Tibial nerve (tissue), 4 donors: Measurements from ENCODE around the gene INSIG1. TPM values are rescaled to one million over a fixed set of nuclear protein-coding genes. Genes with fewer than 3 reads are reported as not detected.
A peak's percentile ranks its signal among the peaks of the same experiment; 100 is the strongest.

Experiments
- DNase-seq, 2 donors: peaks; one replicate each; pipeline ENCODE4 v3.0.0-alpha.2; 2019; ENCODE audit warnings: low spot score in 2 of 2
- H3K27ac ChIP-seq, 4 donors: fragments of 200-600 bp; sonication (generic) in 3 of 4; one replicate each; pipeline ENCODE4 v1.5.1; 2017 to 2019; ENCODE audit warnings: mild to moderate bottlenecking in 1 of 4
- H3K27me3 ChIP-seq, 2 donors: fragments of 200-600 bp; sonication (generic) in 1 of 2; one replicate each; pipeline versions ENCODE4 v1.5.1 to v1.6.0; 2017 to 2019
- H3K36me3 ChIP-seq, 3 donors: fragments of 200-600 bp; sonication (generic); one replicate each; pipeline ENCODE4 v1.5.1; 2018 to 2019
- H3K4me1 ChIP-seq, 4 donors: fragments of 200-600 bp; sonication (generic) in 3 of 4; one replicate each; pipeline ENCODE4 v1.5.1; 2017 to 2019
- H3K4me3 ChIP-seq, 4 donors: fragments of 200-600 bp; sonication (generic) in 3 of 4; one replicate each; pipeline ENCODE4 v1.5.1; 2017 to 2019; ENCODE audit warnings: mild to moderate bottlenecking in 1 of 4, moderate library complexity in 1 of 4
- H3K9me3 ChIP-seq, 4 donors: fragments of 200-600 bp; sonication (generic) in 3 of 4; one replicate each; pipeline ENCODE4 v1.5.1; 2017 to 2019
- EP300 ChIP-seq, 2 donors: sonication (generic); formaldehyde crosslinking; IDR thresholded peaks; one replicate each; pipeline ENCODE4 v1.6.1; 2017; ENCODE audit warnings: antibody characterized with exemption in 2 of 2, mild to moderate bottlenecking in 1 of 2
- POLR2A ChIP-seq, 2 donors: fragments of 450-650 bp; IDR thresholded peaks; one replicate each; pipeline ENCODE4 v1.6.1; 2017; ENCODE audit warnings: antibody characterized with exemption in 2 of 2, mild to moderate bottlenecking in 2 of 2, moderate library complexity in 2 of 2
- WGBS, 2 donors: methylation state at CpG; one replicate each; pipeline ENCODE4 v1.1.5; 2018; 5-methylcytosine and 5-hydroxymethylcytosine counted together
- total RNA-seq, 4 donors: library from RNA; depleted of rRNA; stranded (reverse); fragments of >200 nt; gene quantifications; one replicate each; pipeline ENCODE4 v1.1.0, GENCODE V29; 2016
- TF ChIP-seq, protein P1 (sequence below), 5 experiments: fragments of 200-600 bp in 3 of 5; fragments of 450-650 bp in 2 of 5; sonication (generic) in 3 of 5; IDR thresholded peaks; one replicate each; pipeline ENCODE4 v1.5.1; 2016 to 2019; ENCODE audit warnings: antibody characterized with exemption in 5 of 5, mild to moderate bottlenecking in 3 of 5, moderate library complexity in 2 of 5

Gene INSIG1
- total RNA-seq, 4 donors from 2014 or later = 66.9 to 91.7 (median 80.5) TPM

DNA sequence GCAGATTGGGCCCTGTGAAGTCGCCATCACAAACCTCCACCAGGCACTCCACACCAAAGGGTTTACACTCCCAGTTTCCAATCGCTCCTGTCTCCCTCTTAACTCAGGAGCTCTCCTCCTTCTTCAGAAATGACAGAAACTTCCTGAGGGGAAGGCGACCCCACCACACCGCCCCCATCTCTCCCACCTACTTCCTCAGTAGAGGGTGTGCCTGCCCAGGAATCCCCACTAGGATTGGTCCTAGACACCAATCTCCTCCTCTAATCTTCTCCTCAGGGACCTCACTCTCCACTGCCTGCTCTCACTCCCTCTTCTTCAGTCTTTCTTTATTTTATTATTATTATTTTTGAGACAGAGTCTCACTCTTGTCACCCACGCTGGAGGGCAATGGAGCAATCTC, 5.9 kb upstream of the INSIG1 start:
- TF ChIP-seq, protein P1, sequence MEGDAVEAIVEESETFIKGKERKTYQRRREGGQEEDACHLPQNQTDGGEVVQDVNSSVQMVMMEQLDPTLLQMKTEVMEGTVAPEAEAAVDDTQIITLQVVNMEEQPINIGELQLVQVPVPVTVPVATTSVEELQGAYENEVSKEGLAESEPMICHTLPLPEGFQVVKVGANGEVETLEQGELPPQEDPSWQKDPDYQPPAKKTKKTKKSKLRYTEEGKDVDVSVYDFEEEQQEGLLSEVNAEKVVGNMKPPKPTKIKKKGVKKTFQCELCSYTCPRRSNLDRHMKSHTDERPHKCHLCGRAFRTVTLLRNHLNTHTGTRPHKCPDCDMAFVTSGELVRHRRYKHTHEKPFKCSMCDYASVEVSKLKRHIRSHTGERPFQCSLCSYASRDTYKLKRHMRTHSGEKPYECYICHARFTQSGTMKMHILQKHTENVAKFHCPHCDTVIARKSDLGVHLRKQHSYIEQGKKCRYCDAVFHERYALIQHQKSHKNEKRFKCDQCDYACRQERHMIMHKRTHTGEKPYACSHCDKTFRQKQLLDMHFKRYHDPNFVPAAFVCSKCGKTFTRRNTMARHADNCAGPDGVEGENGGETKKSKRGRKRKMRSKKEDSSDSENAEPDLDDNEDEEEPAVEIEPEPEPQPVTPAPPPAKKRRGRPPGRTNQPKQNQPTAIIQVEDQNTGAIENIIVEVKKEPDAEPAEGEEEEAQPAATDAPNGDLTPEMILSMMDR (IDR thresholded peaks at IDR 0.05) = no peak
- TF ChIP-seq EP300 (IDR thresholded peaks at IDR 0.05) = no peak
- DNase-seq = no peak
- WGBS, 2 donors = 77 to 90% methylated on average over 5 of the region's 5 CpGs

DNA sequence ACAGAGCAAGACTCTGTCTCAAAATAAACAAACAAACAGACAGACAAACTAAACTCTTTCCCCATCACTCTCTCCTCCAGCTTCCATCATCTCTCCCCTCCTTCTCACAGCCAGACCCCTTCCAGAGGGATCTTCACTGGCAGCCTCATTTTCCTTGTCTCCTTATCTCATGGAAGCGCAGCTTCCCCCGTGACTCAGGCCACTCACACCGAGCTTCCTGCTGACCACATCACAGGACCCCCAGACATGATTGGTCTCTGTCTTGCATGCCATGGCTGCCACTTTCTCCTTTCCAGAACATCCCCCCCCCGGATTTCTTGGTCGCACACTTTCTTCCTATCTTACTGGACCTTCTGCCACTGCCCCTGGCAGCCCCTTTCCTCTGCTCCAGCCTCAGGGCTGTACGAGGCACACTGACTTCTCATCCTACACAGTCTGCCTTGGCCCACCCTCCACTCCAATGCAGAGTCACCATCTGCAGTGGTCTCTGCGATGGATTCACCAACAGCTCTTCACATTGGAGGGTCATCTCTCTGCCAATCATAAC, 4.9 kb upstream of the INSIG1 start:
- no peak overlapping the region for H3K4me3 ChIP-seq
- no peak for DNase-seq
- H3K9me3 ChIP-seq = no peaks in the 10 kb centered on the region
- WGBS, 2 donors = 85 to 88% methylated on average over 7 of the region's 7 CpGs
- no peaks in the 10 kb centered on the region for H3K36me3 ChIP-seq
- peaks cover 0 to 10% (median 5%) of the 10 kb centered on the region in 4 donors for H3K4me1 ChIP-seq
- no peaks in the 10 kb centered on the region for H3K27me3 ChIP-seq
- TF ChIP-seq POLR2A (IDR thresholded peaks at IDR 0.05) = no peak
- TF ChIP-seq, protein P1 (IDR thresholded peaks at IDR 0.05) = no peak
- no peak overlapping the region for H3K27ac ChIP-seq

More for the DNA sequence above, 5.9 kb upstream of the INSIG1 start:
- H3K4me3 ChIP-seq = no peak overlapping the region
- no peaks in the 10 kb centered on the region for H3K9me3 ChIP-seq
- no peaks in the 10 kb centered on the region for H3K27me3 ChIP-seq
- peaks cover 0 to 6% (median 5%) of the 10 kb centered on the region in 4 donors for H3K4me1 ChIP-seq
- no peaks in the 10 kb centered on the region for H3K36me3 ChIP-seq
- H3K27ac ChIP-seq = no peak overlapping the region

DNA sequence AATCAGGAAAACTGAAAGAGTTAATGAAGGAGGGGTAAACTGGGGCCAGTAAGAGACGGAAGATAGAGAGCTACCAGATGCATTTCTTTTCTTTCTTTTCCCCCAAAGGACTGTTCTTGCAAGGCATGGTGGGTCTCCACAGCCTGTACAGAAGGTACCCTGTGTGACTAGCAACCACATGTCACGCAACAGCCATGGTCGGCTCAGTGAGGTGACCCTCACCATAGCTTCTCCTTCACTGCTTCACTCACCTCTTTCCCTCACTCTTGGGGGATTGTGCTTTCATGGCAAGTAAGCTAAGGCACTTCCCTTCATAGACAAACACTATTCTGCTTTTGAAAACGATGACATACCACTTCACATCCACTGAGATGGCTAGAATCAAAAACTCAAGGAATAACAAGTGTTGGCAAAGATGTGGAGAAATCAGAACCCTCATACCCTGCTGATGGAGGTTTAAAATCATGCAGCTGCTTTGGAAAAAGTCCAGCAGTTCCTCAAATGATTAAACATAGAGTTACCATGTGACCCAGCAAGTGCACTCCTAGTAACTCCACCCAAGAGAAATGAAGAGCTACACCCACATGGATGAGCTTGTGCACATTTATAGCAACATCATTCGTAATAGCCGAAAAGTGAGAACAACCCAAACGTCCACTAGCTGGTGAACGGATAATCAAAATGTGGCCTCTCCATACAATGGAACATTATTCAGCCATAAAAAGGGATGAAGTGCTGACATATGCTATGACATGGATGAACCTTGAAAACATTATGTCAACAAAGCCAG, 3.8 kb upstream of the INSIG1 start:
- no peaks in the 10 kb centered on the region for H3K9me3 ChIP-seq
- TF ChIP-seq, protein P1 (IDR thresholded peaks at IDR 0.05) = no peak
- TF ChIP-seq EP300 (IDR thresholded peaks at IDR 0.05) = peak; percentile 44 to 47
- H3K4me3 ChIP-seq = no peak overlapping the region
- peak overlapping the region in 1 of 4 donors; percentile 50 for H3K27ac ChIP-seq
- WGBS, 2 donors = 80 to 82% methylated on average over 8 of the region's 8 CpGs
- peaks cover 0 to 15% (median 9%) of the 10 kb centered on the region in 4 donors for H3K4me1 ChIP-seq
- no peaks in the 10 kb centered on the region for H3K27me3 ChIP-seq
- no peaks in the 10 kb centered on the region for H3K36me3 ChIP-seq
- no peak for DNase-seq

DNA sequence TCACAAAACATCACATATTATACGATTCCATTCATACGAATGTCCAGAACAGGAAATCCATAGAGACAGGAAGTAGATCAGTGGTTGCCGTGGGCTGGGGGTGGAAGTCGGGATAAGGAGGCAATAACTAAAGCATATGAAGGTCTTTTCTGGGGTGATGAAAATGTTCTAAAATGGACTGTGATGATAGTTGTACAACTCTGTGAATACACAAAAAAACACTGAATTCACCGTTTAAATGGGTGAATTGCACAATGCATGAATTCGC, 3.2 kb upstream of the INSIG1 start:
- H3K4me1 ChIP-seq = peaks cover 0 to 19% (median 12%) of the 10 kb centered on the region in 4 donors
- no peaks in the 10 kb centered on the region for H3K36me3 ChIP-seq
- DNase-seq = no peak
- no peaks in the 10 kb centered on the region for H3K9me3 ChIP-seq
- TF ChIP-seq, protein P1 (IDR thresholded peaks at IDR 0.05) = no peak
- TF ChIP-seq EP300 (IDR thresholded peaks at IDR 0.05) (no peak), POLR2A (IDR thresholded peaks at IDR 0.05) (no peak)
- no peak overlapping the region for H3K4me3 ChIP-seq
- no peaks in the 10 kb centered on the region for H3K27me3 ChIP-seq
- 67 to 81% methylated on average over 6 of the region's 6 CpGs for WGBS, 2 donors
- H3K27ac ChIP-seq = peak overlapping the region in 1 of 4 donors; percentile 8

DNA sequence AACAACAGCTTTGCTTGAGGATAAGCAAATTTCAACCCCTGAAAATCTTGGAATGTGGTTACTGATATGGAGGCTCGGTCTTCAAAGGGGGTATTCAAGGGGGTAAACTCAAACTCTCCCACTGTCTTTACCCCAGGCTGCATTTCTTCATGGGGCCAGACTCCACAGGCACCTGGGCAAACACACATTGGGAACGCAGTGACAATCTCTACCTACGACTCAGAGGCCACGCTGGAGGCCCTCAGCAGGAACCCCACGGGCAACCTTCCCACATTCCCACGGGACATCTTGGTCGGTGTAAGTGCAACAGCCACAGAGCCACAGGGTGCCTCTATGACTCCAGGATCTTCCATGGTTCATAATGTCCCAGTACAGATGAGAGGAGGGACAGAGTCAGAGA, 2.2 kb upstream of the INSIG1 start:
- Histone ChIP-seq H3K36me3 (no peaks in the 10 kb centered on the region), H3K27ac (peak overlapping the region in 1 of 4 donors; percentile 32), H3K4me1 (peaks cover 0 to 29% (median 20%) of the 10 kb centered on the region in 4 donors), H3K27me3 (no peaks in the 10 kb centered on the region), H3K9me3 (no peaks in the 10 kb centered on the region), H3K4me3 (no peak overlapping the region)
- DNase-seq = no peak
- TF ChIP-seq POLR2A (IDR thresholded peaks at IDR 0.05) (no peak), EP300 (IDR thresholded peaks at IDR 0.05) (no peak)
- TF ChIP-seq, protein P1 (IDR thresholded peaks at IDR 0.05) = no peak
- 86 to 87% methylated on average over 7 of the region's 7 CpGs for WGBS, 2 donors
